HEK293 (cell line): ENCODE measurements around the gene COA3.

Experiments
- KLF10 ChIP-seq: fragments of 450-650 bp; IDR thresholded peaks from 2 replicates; pipeline ENCODE4 v1.5.1; 2018; ENCODE audit warnings: missing biosample characterization, mild to moderate bottlenecking, missing genetic modification characterization
- RBAK ChIP-seq: fragments of 450-650 bp; formaldehyde crosslinking; IDR thresholded peaks from 2 replicates; pipeline ENCODE4 v1.5.1; 2016; ENCODE audit warnings: missing biosample characterization, missing genetic modification characterization
- SETDB1 ChIP-seq: IDR thresholded peaks from one replicate; pipeline ENCODE4 v1.6.1; 2017; ENCODE audit warnings: mild to moderate bottlenecking, low read length, moderate library complexity, mixed read lengths; ENCODE audit not compliant: insufficient read length
- YY1 ChIP-seq: fragments of 450-650 bp; formaldehyde crosslinking; IDR thresholded peaks from 2 replicates; pipeline ENCODE4 v1.5.1; 2018; ENCODE audit warnings: missing biosample characterization, missing genetic modification characterization
- ZBTB21 ChIP-seq: fragments of 450-650 bp; formaldehyde crosslinking; IDR thresholded peaks from 2 replicates; pipeline ENCODE4 v1.5.1; 2017; ENCODE audit warnings: missing biosample characterization, missing genetic modification characterization
- ZBTB8A ChIP-seq: fragments of 450-650 bp; formaldehyde crosslinking; IDR thresholded peaks from 2 replicates; pipeline ENCODE4 v1.5.1; 2016; ENCODE audit warnings: missing biosample characterization, missing genetic modification characterization
- ZNF571 ChIP-seq: fragments of 450-650 bp; formaldehyde crosslinking; IDR thresholded peaks from 2 replicates; pipeline ENCODE4 v1.5.0; 2017; ENCODE audit warnings: missing biosample characterization, missing genetic modification characterization
- ZNF677 ChIP-seq: fragments of 450-650 bp; IDR thresholded peaks from 2 replicates; pipeline ENCODE4 v1.5.0; 2018; ENCODE audit warnings: missing biosample characterization, mild to moderate bottlenecking, missing genetic modification characterization, moderate library complexity
- TF ChIP-seq, protein P1 (sequence below): fragments of 450-650 bp; formaldehyde crosslinking; IDR thresholded peaks from 2 replicates; pipeline ENCODE4 v1.5.1; 2017; ENCODE audit warnings: missing biosample characterization, missing genetic modification characterization
- TF ChIP-seq, protein P2 (sequence below): sonication (generic); formaldehyde crosslinking; IDR thresholded peaks from 2 replicates; pipeline ENCODE4 v1.8.1; 2022; ENCODE audit warnings: mild to moderate bottlenecking, moderate library complexity, missing genetic modification reagents
- TF ChIP-seq, protein P3 (sequence below): fragments of 450-650 bp; formaldehyde crosslinking; IDR thresholded peaks from 2 replicates; pipeline ENCODE4 v1.5.1; 2016; ENCODE audit warnings: missing biosample characterization, missing genetic modification characterization
- TF ChIP-seq, protein P4 (sequence below): fragments of 450-650 bp; formaldehyde crosslinking; IDR thresholded peaks from 2 replicates; pipeline ENCODE4 v1.5.1; 2016; ENCODE audit warnings: missing biosample characterization, missing genetic modification characterization
- TF ChIP-seq, protein P5 (sequence below): fragments of 450-650 bp; formaldehyde crosslinking; IDR thresholded peaks from 2 replicates; pipeline ENCODE4 v1.5.1; 2016; ENCODE audit warnings: missing biosample characterization, missing genetic modification characterization
- TF ChIP-seq, protein P6 (sequence below): fragments of 450-650 bp; formaldehyde crosslinking; IDR thresholded peaks from 2 replicates; pipeline ENCODE4 v1.5.1; 2016; ENCODE audit warnings: missing biosample characterization, missing genetic modification characterization

DNA sequence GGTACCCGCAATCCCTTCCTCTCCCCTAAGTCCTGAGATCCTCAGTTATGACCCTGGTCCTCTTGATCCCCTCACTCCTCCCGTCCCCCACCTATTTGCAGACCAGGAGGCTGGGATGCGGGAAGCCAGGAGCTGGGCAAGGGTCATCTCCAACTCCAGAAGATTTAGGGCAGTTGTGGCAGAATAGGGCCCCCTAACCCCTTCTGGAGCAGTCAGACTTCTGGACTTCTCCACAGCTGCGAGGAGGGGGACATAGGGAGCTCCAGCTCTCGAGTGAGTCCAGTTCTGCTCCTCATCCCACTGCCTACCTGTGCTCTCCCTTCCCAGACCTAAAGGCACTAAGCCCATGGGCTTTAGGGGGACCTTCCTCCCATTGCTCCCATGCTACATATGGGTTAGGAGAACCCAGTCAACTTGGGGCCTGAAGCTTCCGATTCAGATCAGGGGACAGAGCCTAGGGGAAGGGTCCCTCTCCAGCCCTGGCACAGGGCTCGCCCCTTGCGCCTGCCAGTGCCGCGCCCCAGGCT lies 16.8 kb downstream of the COA3 start:
- TF ChIP-seq, protein P1, sequence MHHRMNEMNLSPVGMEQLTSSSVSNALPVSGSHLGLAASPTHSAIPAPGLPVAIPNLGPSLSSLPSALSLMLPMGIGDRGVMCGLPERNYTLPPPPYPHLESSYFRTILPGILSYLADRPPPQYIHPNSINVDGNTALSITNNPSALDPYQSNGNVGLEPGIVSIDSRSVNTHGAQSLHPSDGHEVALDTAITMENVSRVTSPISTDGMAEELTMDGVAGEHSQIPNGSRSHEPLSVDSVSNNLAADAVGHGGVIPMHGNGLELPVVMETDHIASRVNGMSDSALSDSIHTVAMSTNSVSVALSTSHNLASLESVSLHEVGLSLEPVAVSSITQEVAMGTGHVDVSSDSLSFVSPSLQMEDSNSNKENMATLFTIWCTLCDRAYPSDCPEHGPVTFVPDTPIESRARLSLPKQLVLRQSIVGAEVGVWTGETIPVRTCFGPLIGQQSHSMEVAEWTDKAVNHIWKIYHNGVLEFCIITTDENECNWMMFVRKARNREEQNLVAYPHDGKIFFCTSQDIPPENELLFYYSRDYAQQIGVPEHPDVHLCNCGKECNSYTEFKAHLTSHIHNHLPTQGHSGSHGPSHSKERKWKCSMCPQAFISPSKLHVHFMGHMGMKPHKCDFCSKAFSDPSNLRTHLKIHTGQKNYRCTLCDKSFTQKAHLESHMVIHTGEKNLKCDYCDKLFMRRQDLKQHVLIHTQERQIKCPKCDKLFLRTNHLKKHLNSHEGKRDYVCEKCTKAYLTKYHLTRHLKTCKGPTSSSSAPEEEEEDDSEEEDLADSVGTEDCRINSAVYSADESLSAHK (tag by site-specific recombination), result no peak
- TF ChIP-seq YY1 (tag by site-specific recombination) (no peak), ZNF677 (tag by site-specific recombination) (no peak), ZBTB8A (tag by site-specific recombination) (no peak), SETDB1 (no peak), ZNF571 (no peak), RBAK (tag by site-specific recombination) (no peak), KLF10 (tag by site-specific recombination) (no peak), ZBTB21 (tag by site-specific recombination) (no peak)
- TF ChIP-seq, protein P2, sequence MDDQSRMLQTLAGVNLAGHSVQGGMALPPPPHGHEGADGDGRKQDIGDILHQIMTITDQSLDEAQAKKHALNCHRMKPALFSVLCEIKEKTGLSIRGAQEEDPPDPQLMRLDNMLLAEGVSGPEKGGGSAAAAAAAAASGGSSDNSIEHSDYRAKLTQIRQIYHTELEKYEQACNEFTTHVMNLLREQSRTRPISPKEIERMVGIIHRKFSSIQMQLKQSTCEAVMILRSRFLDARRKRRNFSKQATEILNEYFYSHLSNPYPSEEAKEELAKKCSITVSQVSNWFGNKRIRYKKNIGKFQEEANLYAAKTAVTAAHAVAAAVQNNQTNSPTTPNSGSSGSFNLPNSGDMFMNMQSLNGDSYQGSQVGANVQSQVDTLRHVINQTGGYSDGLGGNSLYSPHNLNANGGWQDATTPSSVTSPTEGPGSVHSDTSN (CRISPR knock-in tag), result no peak
- TF ChIP-seq, protein P3, sequence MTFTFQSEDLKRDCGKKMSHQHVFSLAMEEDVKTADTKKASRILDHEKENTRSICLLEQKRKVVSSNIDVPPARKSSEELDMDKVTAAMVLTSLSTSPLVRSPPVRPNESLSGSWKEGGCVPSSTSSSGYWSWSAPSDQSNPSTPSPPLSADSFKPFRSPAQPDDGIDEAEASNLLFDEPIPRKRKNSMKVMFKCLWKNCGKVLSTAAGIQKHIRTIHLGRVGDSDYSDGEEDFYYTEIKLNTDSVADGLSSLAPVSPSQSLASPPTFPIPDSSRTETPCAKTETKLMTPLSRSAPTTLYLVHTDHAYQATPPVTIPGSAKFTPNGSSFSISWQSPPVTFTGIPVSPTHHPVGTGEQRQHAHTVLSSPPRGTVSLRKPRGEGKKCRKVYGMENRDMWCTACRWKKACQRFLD, result no peak
- TF ChIP-seq, protein P4, sequence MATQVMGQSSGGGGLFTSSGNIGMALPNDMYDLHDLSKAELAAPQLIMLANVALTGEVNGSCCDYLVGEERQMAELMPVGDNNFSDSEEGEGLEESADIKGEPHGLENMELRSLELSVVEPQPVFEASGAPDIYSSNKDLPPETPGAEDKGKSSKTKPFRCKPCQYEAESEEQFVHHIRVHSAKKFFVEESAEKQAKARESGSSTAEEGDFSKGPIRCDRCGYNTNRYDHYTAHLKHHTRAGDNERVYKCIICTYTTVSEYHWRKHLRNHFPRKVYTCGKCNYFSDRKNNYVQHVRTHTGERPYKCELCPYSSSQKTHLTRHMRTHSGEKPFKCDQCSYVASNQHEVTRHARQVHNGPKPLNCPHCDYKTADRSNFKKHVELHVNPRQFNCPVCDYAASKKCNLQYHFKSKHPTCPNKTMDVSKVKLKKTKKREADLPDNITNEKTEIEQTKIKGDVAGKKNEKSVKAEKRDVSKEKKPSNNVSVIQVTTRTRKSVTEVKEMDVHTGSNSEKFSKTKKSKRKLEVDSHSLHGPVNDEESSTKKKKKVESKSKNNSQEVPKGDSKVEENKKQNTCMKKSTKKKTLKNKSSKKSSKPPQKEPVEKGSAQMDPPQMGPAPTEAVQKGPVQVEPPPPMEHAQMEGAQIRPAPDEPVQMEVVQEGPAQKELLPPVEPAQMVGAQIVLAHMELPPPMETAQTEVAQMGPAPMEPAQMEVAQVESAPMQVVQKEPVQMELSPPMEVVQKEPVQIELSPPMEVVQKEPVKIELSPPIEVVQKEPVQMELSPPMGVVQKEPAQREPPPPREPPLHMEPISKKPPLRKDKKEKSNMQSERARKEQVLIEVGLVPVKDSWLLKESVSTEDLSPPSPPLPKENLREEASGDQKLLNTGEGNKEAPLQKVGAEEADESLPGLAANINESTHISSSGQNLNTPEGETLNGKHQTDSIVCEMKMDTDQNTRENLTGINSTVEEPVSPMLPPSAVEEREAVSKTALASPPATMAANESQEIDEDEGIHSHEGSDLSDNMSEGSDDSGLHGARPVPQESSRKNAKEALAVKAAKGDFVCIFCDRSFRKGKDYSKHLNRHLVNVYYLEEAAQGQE (tag by site-specific recombination), result no peak
- TF ChIP-seq, protein P5, sequence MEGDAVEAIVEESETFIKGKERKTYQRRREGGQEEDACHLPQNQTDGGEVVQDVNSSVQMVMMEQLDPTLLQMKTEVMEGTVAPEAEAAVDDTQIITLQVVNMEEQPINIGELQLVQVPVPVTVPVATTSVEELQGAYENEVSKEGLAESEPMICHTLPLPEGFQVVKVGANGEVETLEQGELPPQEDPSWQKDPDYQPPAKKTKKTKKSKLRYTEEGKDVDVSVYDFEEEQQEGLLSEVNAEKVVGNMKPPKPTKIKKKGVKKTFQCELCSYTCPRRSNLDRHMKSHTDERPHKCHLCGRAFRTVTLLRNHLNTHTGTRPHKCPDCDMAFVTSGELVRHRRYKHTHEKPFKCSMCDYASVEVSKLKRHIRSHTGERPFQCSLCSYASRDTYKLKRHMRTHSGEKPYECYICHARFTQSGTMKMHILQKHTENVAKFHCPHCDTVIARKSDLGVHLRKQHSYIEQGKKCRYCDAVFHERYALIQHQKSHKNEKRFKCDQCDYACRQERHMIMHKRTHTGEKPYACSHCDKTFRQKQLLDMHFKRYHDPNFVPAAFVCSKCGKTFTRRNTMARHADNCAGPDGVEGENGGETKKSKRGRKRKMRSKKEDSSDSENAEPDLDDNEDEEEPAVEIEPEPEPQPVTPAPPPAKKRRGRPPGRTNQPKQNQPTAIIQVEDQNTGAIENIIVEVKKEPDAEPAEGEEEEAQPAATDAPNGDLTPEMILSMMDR (tag by site-specific recombination), result no peak
- TF ChIP-seq, protein P6, sequence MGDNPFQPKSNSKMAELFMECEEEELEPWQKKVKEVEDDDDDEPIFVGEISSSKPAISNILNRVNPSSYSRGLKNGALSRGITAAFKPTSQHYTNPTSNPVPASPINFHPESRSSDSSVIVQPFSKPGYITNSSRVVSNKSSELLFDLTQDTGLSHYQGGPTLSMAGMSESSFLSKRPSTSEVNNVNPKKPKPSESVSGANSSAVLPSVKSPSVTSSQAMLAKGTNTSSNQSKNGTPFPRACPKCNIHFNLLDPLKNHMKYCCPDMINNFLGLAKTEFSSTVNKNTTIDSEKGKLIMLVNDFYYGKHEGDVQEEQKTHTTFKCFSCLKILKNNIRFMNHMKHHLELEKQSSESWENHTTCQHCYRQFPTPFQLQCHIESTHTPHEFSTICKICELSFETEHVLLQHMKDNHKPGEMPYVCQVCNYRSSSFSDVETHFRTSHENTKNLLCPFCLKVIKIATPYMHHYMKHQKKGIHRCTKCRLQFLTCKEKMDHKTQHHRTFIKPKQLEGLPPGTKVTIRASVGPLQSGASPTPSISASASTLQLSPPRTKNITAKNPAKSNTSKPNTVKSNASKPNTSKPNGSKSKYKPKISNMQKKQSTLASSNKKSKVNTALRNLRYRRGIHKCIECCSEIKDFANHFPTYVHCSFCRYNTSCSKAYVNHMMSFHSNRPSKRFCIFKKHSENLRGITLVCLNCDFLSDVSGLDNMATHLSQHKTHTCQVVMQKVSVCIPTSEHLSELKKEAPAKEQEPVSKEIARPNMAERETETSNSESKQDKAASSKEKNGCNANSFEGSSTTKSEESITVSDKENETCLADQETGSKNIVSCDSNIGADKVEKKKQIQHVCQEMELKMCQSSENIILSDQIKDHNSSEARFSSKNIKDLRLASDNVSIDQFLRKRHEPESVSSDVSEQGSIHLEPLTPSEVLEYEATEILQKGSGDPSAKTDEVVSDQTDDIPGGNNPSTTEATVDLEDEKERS (tag by site-specific recombination), result no peak
